IMR-90 (cell line): ENCODE results near the gene RGSL1.

Experiments
- CEBPB ChIP-seq: IDR thresholded peaks from 2 replicates; pipeline ENCODE4 v1.6.1; 2012; ENCODE audit warnings: low read depth, low read length, improper control_type of control experiment
- CTCF ChIP-seq: conservative IDR thresholded peaks from 2 replicates; pipeline ENCODE4 v1.5.1; 2012; ENCODE audit warnings: mild to moderate bottlenecking, low read depth, low read length, improper control_type of control experiment
- ELK1 ChIP-seq: fragments of 150-350 bp; IDR thresholded peaks from 2 replicates; pipeline ENCODE4 v1.6.1; 2016; ENCODE audit warnings: low read depth, mild to moderate bottlenecking, low read length, moderate library complexity, borderline replicate concordance
- FOS ChIP-seq: fragments of 150-350 bp; IDR thresholded peaks from 2 replicates; pipeline ENCODE4 v1.6.1; 2016; ENCODE audit warnings: low read depth, low read length
- MAZ ChIP-seq: IDR thresholded peaks from 2 replicates; pipeline ENCODE4 v1.6.1; 2012; ENCODE audit warnings: low read depth, mild to moderate bottlenecking, low read length, improper control_type of control experiment, moderate library complexity, borderline replicate concordance
- MXI1 ChIP-seq: IDR thresholded peaks from 2 replicates; pipeline ENCODE4 v1.6.1; 2012; ENCODE audit warnings: low read depth, mild to moderate bottlenecking, low read length, moderate library complexity, borderline replicate concordance
- NFE2L2 ChIP-seq: fragments of 150-350 bp; IDR thresholded peaks from 2 replicates; pipeline ENCODE4 v1.6.1; 2016; ENCODE audit warnings: low read depth, mild to moderate bottlenecking, low read length
- POLR2A ChIP-seq: IDR thresholded peaks from 2 replicates; pipeline ENCODE4 v1.6.1; 2012; ENCODE audit warnings: mild to moderate bottlenecking, low read depth, low read length
- RAD21 ChIP-seq: IDR thresholded peaks from 2 replicates; pipeline ENCODE4 v1.6.1; 2012; ENCODE audit warnings: low read length, improper control_type of control experiment
- RCOR1 ChIP-seq: IDR thresholded peaks from 2 replicates; pipeline ENCODE4 v1.6.1; 2012; ENCODE audit warnings: mild to moderate bottlenecking, low read length, improper control_type of control experiment; ENCODE audit not compliant: insufficient replicate concordance
- RFX5 ChIP-seq: IDR thresholded peaks from 2 replicates; pipeline ENCODE4 v1.8.0; 2012; ENCODE audit warnings: low read depth, mild to moderate bottlenecking, low read length, moderate library complexity
- SMC3 ChIP-seq: fragments of 150-350 bp; IDR thresholded peaks from 2 replicates; pipeline ENCODE4 v1.6.1; 2016; ENCODE audit warnings: low read depth, mild to moderate bottlenecking, antibody characterized with exemption, low read length, moderate library complexity
- USF2 ChIP-seq: fragments of 150-350 bp; IDR thresholded peaks from 2 replicates; pipeline ENCODE4 v1.6.1; 2017; ENCODE audit warnings: mild to moderate bottlenecking, antibody characterized with exemption, low read length, low read depth

GRCh38 chr1:182493063-182493462, 43.1 kb downstream of the RGSL1 start:
- TF ChIP-seq RFX5 = no peak
- no peak for TF ChIP-seq CTCF
- no peak for TF ChIP-seq USF2
- TF ChIP-seq SMC3 = no peak
- TF ChIP-seq RCOR1 = no peak
- no peak for TF ChIP-seq RAD21
- no peak for TF ChIP-seq POLR2A
- TF ChIP-seq FOS = no peak
- no peak for TF ChIP-seq CEBPB
- TF ChIP-seq NFE2L2 = no peak
- no peak for TF ChIP-seq ELK1
- no peak for TF ChIP-seq MAZ
- TF ChIP-seq MXI1 = no peak
